Vagina (tissue), 2 donors: ENCODE results near the gene AFF3.

ENCODE experiments used
- POLR2A ChIP-seq, 2 donors: fragments of 450-650 bp; IDR thresholded peaks; one replicate each; pipeline ENCODE4 v1.6.1; 2017; ENCODE audit warnings: antibody characterized with exemption in 2 of 2, mild to moderate bottlenecking in 2 of 2, moderate library complexity in 2 of 2
- TF ChIP-seq, protein P1 (sequence below), 3 experiments: fragments of 450-650 bp in 2 of 3; fragments of 200-600 bp in 1 of 3; sonication (generic) in 1 of 3; IDR thresholded peaks; one replicate each; pipeline ENCODE4 v1.5.1; 2017 to 2019; ENCODE audit warnings: antibody characterized with exemption in 3 of 3, mild to moderate bottlenecking in 2 of 3, moderate library complexity in 2 of 3

DNA sequence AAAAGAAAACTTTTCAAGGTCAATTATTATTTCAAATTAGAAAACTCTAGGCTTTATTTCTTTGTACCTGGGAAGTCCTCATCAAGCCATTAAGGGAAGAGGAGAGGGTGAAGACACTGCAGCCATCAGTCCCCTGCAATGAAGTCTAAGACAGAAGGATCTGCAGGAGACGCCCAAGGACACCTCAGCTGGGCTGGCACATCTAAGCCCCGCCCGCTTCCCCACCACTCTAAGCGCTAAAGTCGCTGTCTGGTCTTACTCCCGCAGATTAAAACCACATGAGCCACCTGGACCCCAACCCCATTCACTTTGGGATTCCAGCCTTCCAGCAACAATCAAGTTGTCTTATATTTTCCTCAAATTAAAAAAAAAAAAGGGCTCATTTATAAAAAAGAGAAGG is 104.4 kb downstream of the AFF3 start:
- TF ChIP-seq, protein P1, sequence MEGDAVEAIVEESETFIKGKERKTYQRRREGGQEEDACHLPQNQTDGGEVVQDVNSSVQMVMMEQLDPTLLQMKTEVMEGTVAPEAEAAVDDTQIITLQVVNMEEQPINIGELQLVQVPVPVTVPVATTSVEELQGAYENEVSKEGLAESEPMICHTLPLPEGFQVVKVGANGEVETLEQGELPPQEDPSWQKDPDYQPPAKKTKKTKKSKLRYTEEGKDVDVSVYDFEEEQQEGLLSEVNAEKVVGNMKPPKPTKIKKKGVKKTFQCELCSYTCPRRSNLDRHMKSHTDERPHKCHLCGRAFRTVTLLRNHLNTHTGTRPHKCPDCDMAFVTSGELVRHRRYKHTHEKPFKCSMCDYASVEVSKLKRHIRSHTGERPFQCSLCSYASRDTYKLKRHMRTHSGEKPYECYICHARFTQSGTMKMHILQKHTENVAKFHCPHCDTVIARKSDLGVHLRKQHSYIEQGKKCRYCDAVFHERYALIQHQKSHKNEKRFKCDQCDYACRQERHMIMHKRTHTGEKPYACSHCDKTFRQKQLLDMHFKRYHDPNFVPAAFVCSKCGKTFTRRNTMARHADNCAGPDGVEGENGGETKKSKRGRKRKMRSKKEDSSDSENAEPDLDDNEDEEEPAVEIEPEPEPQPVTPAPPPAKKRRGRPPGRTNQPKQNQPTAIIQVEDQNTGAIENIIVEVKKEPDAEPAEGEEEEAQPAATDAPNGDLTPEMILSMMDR (IDR thresholded peaks at IDR 0.05) = no peak
- no peak for TF ChIP-seq POLR2A (IDR thresholded peaks at IDR 0.05)
